ENCODE results near the gene ZBTB8A.
"Not testable (repeated sequence)": the region's sequence is repeated elsewhere in the genome, so short reads cannot be mapped to it uniquely, and the experiment has no call there.

Gene ZBTB8A

GRCh38 chr1:32538887-32539583 lies at the start of gene ZBTB8A:
TSS of gene ZBTB8A (plus strand) at chr1:32539427. CDS start at chr1:32592932, 53,505 bp downstream.
- peak; percentile 62 for DNase-seq

- DNase-seq = no peak
These were observed 49.3 kb upstream of the ZBTB8A start for GRCh38 chr1:32489774-32490454.

GRCh38 chr1:32491386-32491785 lies 47.8 kb upstream of the ZBTB8A start:
- no peak for DNase-seq

- no peak for DNase-seq
These were observed 45.0 kb upstream of the ZBTB8A start for GRCh38 chr1:32494196-32494595.

GRCh38 chr1:32494711-32495337 lies 44.4 kb upstream of the ZBTB8A start:
- DNase-seq = no peak

- no peak for DNase-seq
These were observed 43.1 kb upstream of the ZBTB8A start for GRCh38 chr1:32496127-32496526.

- DNase-seq = no peak
These were observed 40.5 kb upstream of the ZBTB8A start for GRCh38 chr1:32498751-32499150.

GRCh38 chr1:32500387-32501209 lies 38.6 kb upstream of the ZBTB8A start:
- peak; percentile 16 for DNase-seq

GRCh38 chr1:32501865-32502264 lies 37.4 kb upstream of the ZBTB8A start:
- DNase-seq = no peak

GRCh38 chr1:32503153-32503552 lies 36.1 kb upstream of the ZBTB8A start:
- DNase-seq = no peak

- DNase-seq = no peak
These were observed 32.2 kb upstream of the ZBTB8A start for GRCh38 chr1:32507021-32507420.

GRCh38 chr1:32508761-32509160 lies 30.5 kb upstream of the ZBTB8A start:
- DNase-seq = no peak

- DNase-seq = no peak
These were observed 29.3 kb upstream of the ZBTB8A start for GRCh38 chr1:32509939-32510338.

GRCh38 chr1:32516402-32516801 lies 22.8 kb upstream of the ZBTB8A start:
- DNase-seq = no peak

- no peak for DNase-seq
These were observed 20.3 kb upstream of the ZBTB8A start for GRCh38 chr1:32518976-32519375.

GRCh38 chr1:32521165-32521564 lies 18.1 kb upstream of the ZBTB8A start:
- no peak for DNase-seq

- no peak for DNase-seq
These were observed 14.2 kb upstream of the ZBTB8A start for GRCh38 chr1:32525053-32525452.

GRCh38 chr1:32525661-32526444 lies 13.4 kb upstream of the ZBTB8A start:
- DNase-seq = no peak

- DNase-seq = not testable (repeated sequence)
These were observed 10.7 kb upstream of the ZBTB8A start for GRCh38 chr1:32528550-32528949.

GRCh38 chr1:32533792-32534327 lies 5.4 kb upstream of the ZBTB8A start:
- DNase-seq = no peak

- no peak for DNase-seq
These were observed 3.1 kb upstream of the ZBTB8A start for GRCh38 chr1:32536117-32536516.

- no peak for DNase-seq
These were observed 2.5 kb upstream of the ZBTB8A start for GRCh38 chr1:32536764-32537163.

All from NCI-H2081 treated with DMSO at 0.1 percent for 48 hours (cell line).